ENCODE results near the gene SLC38A10. TPM values are rescaled to one million over a fixed set of nuclear protein-coding genes. Genes with fewer than 3 reads are reported as not detected.
"Not testable (repeated sequence)": the region's sequence is repeated elsewhere in the genome, so short reads cannot be mapped to it uniquely, and the experiment has no call there.

SLC38A10 gene
- total and polyA plus RNA-seq, 4 experiments from 2014 or later = 49.0 to 113 (median 90.7) TPM

DNA sequence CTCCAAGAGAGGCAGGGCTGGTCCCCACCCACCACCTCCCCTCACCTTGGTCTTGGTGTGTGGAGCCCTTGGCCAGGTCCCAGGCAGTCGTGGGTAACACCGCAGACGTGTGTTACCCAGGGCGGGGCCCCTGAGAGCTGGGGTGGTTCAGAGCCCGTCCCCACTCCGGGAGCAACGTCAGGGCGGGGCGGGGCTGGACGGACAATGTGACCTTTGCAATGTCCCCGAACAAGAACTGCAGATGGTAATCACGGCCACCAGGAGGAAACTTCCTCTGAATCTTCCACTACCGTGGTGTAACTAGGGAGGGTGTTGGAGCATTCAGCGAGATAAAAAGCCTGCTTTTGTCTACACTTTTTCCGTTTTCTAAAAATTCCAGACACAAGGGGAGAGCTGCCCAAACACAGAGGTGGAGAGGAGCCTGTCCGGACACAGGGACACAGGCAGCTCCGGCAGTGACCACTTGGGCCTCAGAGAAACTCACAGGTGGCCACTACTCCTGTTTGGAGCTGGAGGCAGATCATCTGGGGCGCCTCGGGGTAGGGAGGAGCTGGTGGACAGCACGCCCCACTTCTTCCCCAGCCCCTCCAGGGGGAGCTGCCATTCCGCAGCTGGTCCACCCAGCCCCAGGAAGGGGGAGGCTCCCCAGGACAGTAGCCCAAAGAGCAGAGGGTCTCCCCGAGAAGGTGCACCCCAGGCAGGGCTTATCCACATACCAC is 14.2 kb upstream of the SLC38A10 start:
- Histone ChIP-seq H3K4me1 (ENCODE audit: insufficient read depth, low read length) (no peaks in the 10 kb centered on the region), H3K27ac (ENCODE audit: low read depth, low read length) (no peak overlapping the region), H3K27me3 (ENCODE audit: insufficient read depth, low read length) (no peaks in the 10 kb centered on the region), H3K9me3 (ENCODE audit: control insufficient read depth in 1 of 2, low read length in 2 of 2) (no peaks in the 10 kb centered on the region), H3K36me3 (ENCODE audit: insufficient read depth, low read length) (no peaks in the 10 kb centered on the region), H3K4me3 (ENCODE audit: low read length in 2 of 2) (no peak overlapping the region)
- ChIA-PET POLR2A (ENCODE audit: partially characterized antibody) (no interaction called here), CTCF (ENCODE audit: partially characterized antibody) (interaction anchor here (1.0 kb wide), 1 partner anchor 14 kb away, joined by 4 read pairs; the partner anchor contains the start of gene SLC38A10)
- no peak for DNase-seq
- H3K36me3 Mint-ChIP-seq = no peaks in the 10 kb centered on the region
- H3K4me1 Mint-ChIP-seq = peaks cover 0 to 4% (median 3%) of the 10 kb centered on the region in 4 donors
- no peak overlapping the region for H3K27ac Mint-ChIP-seq
- intact Hi-C loops (cut with micrococcal nuclease) = no loop called here
- H3K4me3 Mint-ChIP-seq = no peak overlapping the region
- peaks cover 6 to 12% of the 10 kb centered on the region in 2 donors for H3K27me3 Mint-ChIP-seq
- peaks cover 0 to 2% (median 0%) of the 10 kb centered on the region in 8 donors for H3K9me3 Mint-ChIP-seq

DNA sequence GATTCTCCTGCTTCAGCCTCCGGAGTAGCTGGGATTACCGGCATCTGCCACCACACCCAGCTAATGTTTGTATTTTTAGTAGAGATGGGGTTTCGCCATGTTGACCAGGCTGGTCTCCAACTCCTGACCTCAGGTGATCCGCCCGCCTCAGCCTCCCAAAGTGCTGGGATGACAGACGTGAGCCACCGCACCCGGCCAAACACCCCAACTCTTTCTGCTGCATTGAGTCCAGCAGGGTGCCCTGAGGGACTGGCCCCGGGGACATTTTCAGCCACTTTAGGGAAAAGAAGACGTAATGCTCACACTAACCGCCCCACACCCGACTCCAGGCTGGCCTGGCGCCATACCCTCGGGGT is 13.7 kb upstream of the SLC38A10 start:
- H3K27me3 ChIP-seq (ENCODE audit: insufficient read depth, low read length); H3K4me1 Mint-ChIP-seq; H3K36me3 Mint-ChIP-seq; intact Hi-C loops (cut with micrococcal nuclease); H3K9me3 Mint-ChIP-seq; H3K4me1 ChIP-seq (ENCODE audit: insufficient read depth, low read length); H3K4me3 Mint-ChIP-seq; H3K4me3 ChIP-seq (ENCODE audit: low read length in 2 of 2); H3K27ac Mint-ChIP-seq; H3K9me3 ChIP-seq (ENCODE audit: control insufficient read depth in 1 of 2, low read length in 2 of 2); H3K36me3 ChIP-seq (ENCODE audit: insufficient read depth, low read length); H3K27ac ChIP-seq (ENCODE audit: low read depth, low read length); DNase-seq; POLR2A ChIA-PET (ENCODE audit: partially characterized antibody): not testable (repeated sequence)
- CTCF ChIA-PET (ENCODE audit: partially characterized antibody) = interaction anchor here (1.0 kb wide), 1 partner anchor 13 kb away, joined by 4 read pairs; the partner anchor contains the start of gene SLC38A10
- H3K27me3 Mint-ChIP-seq = peaks cover 6 to 12% of the 10 kb centered on the region in 2 donors

DNA sequence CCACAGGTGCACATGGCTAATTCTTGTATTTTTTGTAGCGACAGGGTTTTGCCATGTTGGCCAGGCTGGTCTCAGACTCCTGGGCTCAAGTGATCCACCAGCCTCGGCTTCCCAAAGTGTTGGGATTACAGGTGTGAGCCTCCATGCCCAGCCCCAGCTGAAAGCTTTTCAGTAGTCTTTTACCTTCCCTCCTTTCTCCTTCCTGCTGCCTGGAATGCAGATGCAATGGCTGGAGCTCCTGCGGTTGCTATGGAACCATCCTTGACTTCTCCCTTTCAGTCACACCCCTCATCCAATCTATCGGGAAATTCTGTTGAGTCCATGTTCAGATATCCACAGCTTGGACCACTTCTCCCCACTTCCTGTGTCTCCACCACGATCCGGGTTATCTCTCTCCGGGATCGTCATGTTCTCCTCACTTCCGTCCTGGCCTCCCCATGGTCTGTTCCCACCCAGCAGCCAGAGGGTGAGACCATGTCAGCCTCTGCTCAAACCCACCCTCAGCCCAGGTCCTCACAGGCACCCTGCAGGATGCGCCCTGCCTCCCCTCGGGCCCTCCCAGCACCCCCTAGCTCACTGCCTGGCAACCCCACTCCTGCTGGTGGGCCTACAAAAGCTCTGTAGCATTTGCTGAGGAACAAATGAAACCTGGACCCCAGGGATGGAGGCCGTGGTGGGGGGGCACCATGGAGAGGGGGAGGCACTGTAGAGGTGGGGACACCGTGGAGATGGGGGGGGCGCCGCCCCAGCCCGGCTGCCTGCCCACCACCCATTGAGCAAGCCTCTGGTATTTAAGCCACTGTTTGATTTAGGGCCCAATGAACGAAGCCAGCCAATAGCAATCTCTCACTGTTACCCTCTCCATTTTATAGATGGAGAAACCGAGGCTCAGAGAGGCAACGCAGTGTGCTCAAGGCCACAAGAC is 12.8 kb upstream of the SLC38A10 start:
- H3K27me3 Mint-ChIP-seq = peaks cover 6 to 9% of the 10 kb centered on the region in 2 donors
- no peak overlapping the region for H3K4me3 ChIP-seq (ENCODE audit: low read length in 2 of 2)
- H3K27ac Mint-ChIP-seq = no peak overlapping the region
- H3K9me3 ChIP-seq (ENCODE audit: control insufficient read depth in 1 of 2, low read length in 2 of 2) = no peaks in the 10 kb centered on the region
- ChIA-PET POLR2A (ENCODE audit: partially characterized antibody) (no interaction called here), CTCF (ENCODE audit: partially characterized antibody) (no interaction called here)
- no peak overlapping the region for H3K27ac ChIP-seq (ENCODE audit: low read depth, low read length)
- no peaks in the 10 kb centered on the region for H3K4me1 ChIP-seq (ENCODE audit: insufficient read depth, low read length)
- no peaks in the 10 kb centered on the region for H3K36me3 ChIP-seq (ENCODE audit: insufficient read depth, low read length)
- H3K36me3 Mint-ChIP-seq = no peaks in the 10 kb centered on the region
- H3K9me3 Mint-ChIP-seq = no peaks in the 10 kb centered on the region
- DNase-seq = no peak
- intact Hi-C loops (cut with micrococcal nuclease) = no loop called here
- H3K4me1 Mint-ChIP-seq = peaks cover 0 to 4% (median 3%) of the 10 kb centered on the region in 4 donors
- no peaks in the 10 kb centered on the region for H3K27me3 ChIP-seq (ENCODE audit: insufficient read depth, low read length)
- no peak overlapping the region for H3K4me3 Mint-ChIP-seq

DNA sequence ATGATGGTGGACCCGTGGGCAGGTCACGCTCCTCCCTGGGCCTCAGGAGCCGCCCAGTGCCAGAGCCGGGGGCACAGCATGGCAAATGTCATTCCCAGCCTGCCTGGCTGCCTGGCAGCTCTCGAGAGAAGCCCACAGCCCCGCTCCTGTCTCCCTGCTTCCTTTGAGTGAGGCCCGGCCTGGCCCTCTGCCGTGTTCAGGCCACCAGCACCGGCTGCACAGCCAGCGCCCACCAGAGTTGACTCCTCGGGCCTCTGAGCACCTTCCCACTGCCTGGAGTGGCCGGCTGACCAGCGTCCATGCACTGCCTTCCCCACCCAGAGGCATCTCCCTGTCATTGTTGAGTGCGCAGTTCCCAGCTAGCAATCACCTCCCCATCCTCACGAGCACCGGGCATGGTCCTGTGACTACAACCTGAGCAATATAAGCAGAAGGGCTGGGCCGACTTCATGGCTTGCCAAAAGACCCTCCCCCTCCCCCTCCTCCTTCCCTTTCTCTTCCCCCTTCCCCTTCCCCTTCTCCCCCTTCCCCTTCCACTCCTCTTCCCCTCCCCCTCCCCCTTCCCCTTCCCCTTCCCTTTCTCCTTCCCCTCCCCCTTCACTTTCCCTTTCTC is 11.9 kb upstream of the SLC38A10 start:
- ChIA-PET POLR2A (ENCODE audit: partially characterized antibody) (no interaction called here), CTCF (ENCODE audit: partially characterized antibody) (no interaction called here)
- Mint-ChIP-seq H3K4me3 (no peak overlapping the region), H3K9me3 (no peaks in the 10 kb centered on the region), H3K4me1 (peaks cover 0 to 4% (median 3%) of the 10 kb centered on the region in 4 donors), H3K27me3 (peaks cover 6 to 9% of the 10 kb centered on the region in 2 donors), H3K27ac (no peak overlapping the region), H3K36me3 (no peaks in the 10 kb centered on the region)
- H3K27me3 ChIP-seq (ENCODE audit: insufficient read depth, low read length) = no peaks in the 10 kb centered on the region
- intact Hi-C loops (cut with micrococcal nuclease) = no loop called here
- no peaks in the 10 kb centered on the region for H3K4me1 ChIP-seq (ENCODE audit: insufficient read depth, low read length)
- DNase-seq = no peak
- H3K9me3 ChIP-seq (ENCODE audit: control insufficient read depth in 1 of 2, low read length in 2 of 2) = no peaks in the 10 kb centered on the region
- no peak overlapping the region for H3K4me3 ChIP-seq (ENCODE audit: low read length in 2 of 2)
- H3K36me3 ChIP-seq (ENCODE audit: insufficient read depth, low read length) = no peaks in the 10 kb centered on the region
- no peak overlapping the region for H3K27ac ChIP-seq (ENCODE audit: low read depth, low read length)

DNA sequence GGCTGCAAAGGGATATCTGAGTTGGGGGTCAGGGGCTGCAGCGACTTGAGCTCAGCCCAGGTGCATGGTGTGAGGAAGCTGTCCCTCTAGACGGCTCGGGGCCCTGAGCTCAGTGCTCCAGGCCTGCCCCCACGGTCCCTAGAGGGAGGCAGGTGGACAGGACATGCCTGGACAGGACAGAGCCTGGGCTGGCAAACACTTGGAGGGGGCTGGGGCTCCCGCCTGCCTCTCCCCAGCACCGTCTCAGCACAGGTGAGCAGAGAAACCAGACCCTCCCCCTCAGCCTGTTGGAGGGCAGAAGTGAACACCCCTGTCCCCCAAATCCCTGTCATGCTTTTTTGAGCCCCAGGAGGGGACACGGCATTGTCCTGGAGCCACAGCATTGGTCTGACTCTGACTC is 11.4 kb upstream of the SLC38A10 start:
- H3K9me3 Mint-ChIP-seq = no peaks in the 10 kb centered on the region
- peaks cover 6 to 9% of the 10 kb centered on the region in 2 donors for H3K27me3 Mint-ChIP-seq
- Histone ChIP-seq H3K4me1 (ENCODE audit: insufficient read depth, low read length) (no peaks in the 10 kb centered on the region), H3K27ac (ENCODE audit: low read depth, low read length) (no peak overlapping the region), H3K27me3 (ENCODE audit: insufficient read depth, low read length) (no peaks in the 10 kb centered on the region), H3K36me3 (ENCODE audit: insufficient read depth, low read length) (no peaks in the 10 kb centered on the region), H3K9me3 (ENCODE audit: control insufficient read depth in 1 of 2, low read length in 2 of 2) (no peaks in the 10 kb centered on the region), H3K4me3 (ENCODE audit: low read length in 2 of 2) (no peak overlapping the region)
- H3K27ac Mint-ChIP-seq = no peak overlapping the region
- no peak overlapping the region for H3K4me3 Mint-ChIP-seq
- POLR2A ChIA-PET (ENCODE audit: partially characterized antibody) = no interaction called here
- DNase-seq = no peak
- H3K36me3 Mint-ChIP-seq = no peaks in the 10 kb centered on the region
- CTCF ChIA-PET (ENCODE audit: partially characterized antibody) = interaction anchor here (1.1 kb wide), 1 partner anchor 11 kb away, joined by 3 read pairs; the partner anchor contains the start of gene SLC38A10
- peaks cover 0 to 4% (median 3%) of the 10 kb centered on the region in 4 donors for H3K4me1 Mint-ChIP-seq
- intact Hi-C loops (cut with micrococcal nuclease) = no loop called here

DNA sequence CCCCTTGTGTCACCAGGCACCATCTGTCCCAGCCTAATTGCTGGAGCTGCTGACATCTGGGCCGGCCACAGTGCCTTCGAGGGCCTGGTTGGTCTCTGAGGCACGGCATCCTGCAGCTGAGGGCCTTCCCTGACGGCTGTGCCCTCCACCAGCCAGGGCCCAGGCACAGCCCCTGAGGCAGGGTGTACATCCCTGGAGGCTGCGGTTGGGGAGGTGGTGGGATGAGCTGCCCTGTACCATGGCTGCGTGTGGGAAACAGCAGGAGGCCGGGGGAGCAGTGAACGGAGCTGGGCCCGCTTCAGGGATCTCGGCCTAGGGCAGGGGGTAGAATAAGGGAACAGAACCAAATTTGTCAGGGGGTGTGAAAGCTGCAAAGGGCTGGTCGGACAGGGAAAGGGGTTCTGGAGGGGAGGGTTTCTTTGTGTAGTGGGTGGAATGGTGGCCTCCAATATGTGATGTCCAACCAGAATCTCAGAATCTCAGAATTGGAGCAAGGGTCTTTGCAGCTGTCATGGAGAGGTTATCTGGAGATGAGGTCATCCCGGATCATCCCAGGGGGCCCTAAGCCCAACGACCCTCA is 10.0 kb upstream of the SLC38A10 start:
- no peaks in the 10 kb centered on the region for H3K9me3 Mint-ChIP-seq
- no peak overlapping the region for H3K27ac ChIP-seq (ENCODE audit: low read depth, low read length)
- H3K4me3 ChIP-seq (ENCODE audit: low read length in 2 of 2) = no peak overlapping the region
- H3K27me3 ChIP-seq (ENCODE audit: insufficient read depth, low read length) = no peaks in the 10 kb centered on the region
- intact Hi-C loops (cut with micrococcal nuclease) = no loop called here
- no peak overlapping the region for H3K27ac Mint-ChIP-seq
- H3K4me1 ChIP-seq (ENCODE audit: insufficient read depth, low read length) = no peaks in the 10 kb centered on the region
- H3K36me3 ChIP-seq (ENCODE audit: insufficient read depth, low read length) = no peaks in the 10 kb centered on the region
- POLR2A ChIA-PET (ENCODE audit: partially characterized antibody) = no interaction called here
- H3K27me3 Mint-ChIP-seq = peaks cover 2 to 4% of the 10 kb centered on the region in 2 donors
- DNase-seq = no peak
- H3K36me3 Mint-ChIP-seq = no peaks in the 10 kb centered on the region
- CTCF ChIA-PET (ENCODE audit: partially characterized antibody) = interaction anchor here (1.1 kb wide), 1 partner anchor 10 kb away, joined by 3 read pairs; the partner anchor contains the start of gene SLC38A10
- H3K9me3 ChIP-seq (ENCODE audit: control insufficient read depth in 1 of 2, low read length in 2 of 2) = no peaks in the 10 kb centered on the region
- no peak overlapping the region for H3K4me3 Mint-ChIP-seq
- H3K4me1 Mint-ChIP-seq = peaks cover 0 to 6% (median 3%) of the 10 kb centered on the region in 4 donors
